HG03103 (cell line): ENCODE measurements around the gene ZDHHC11B.
"Not testable (repeated sequence)": the region's sequence is repeated elsewhere in the genome, so short reads cannot be mapped to it uniquely, and the experiment has no call there.

Experiments used
- ATAC-seq: cut with Tn5 transposase; IDR thresholded peaks from one replicate; pipeline ENCODE4 v1.9.1; 2021; ENCODE audit warnings: low read depth; ENCODE audit not compliant: unreplicated experiment

ZDHHC11B gene

DNA sequence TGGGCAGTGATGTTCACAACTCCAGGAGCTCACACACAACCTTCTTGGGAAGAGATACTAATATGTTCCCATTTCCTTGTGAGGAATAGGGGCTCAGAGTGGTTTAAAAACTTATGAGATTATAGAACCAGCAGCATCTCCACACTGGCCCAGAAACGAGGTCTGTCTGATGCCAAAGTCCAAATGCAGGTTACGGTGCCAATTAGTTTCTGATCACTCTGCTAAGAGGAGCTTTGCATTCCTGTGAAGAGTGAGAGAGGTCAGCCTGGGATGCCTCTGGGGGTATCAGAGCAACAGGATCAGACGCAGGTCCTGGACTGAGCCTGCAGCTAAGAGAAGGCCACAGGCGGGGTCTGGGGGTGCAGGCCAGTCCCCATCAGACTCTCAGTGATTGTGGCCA, 61.2 kb downstream of the ZDHHC11B start:
- not testable (repeated sequence) for ATAC-seq

DNA sequence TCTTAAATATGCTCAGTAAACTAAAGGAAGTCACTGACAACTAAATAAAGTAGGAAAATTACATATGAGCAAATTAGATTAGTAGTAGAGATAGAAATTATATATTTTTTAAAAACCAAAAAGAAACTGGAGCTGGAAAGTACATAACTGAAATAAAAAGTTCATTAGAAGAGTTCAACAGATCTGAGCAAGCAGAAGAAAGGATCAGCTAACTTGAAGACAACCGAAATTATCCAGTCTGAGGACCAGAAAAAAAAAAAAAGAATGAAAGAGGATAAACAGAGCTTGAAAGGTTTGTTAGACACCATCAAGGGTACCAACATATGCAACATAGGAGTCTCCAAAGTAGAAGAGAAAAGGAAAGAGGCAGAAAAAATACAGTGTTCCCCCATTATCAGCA, 65.2 kb downstream of the ZDHHC11B start:
- not testable (repeated sequence) for ATAC-seq

GRCh38 chr5:717143-717542, 67.4 kb downstream of the ZDHHC11B start:
- no peak for ATAC-seq

- ATAC-seq, result not testable (repeated sequence)
These were observed 67.8 kb downstream of the ZDHHC11B start for GRCh38 chr5:716740-717139.

DNA sequence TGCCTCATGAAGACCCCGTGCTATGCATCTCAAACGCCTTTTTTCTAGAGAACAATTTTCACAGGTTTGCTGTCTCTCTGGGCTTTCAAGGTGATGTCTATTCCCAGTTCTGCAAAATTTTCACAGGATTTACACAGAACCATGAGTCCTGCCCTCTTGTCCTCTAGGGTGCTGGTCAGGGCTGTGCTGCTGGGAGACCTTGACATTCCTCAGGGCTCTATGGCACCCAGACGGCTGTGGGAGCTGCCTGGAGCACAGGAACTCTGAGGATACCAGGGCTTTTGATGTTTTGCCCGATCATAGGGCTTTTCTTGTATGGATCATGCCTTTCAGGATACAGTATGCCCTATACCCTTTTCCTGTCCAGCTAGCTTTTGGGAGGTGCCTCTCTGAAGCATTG, 68.9 kb downstream of the ZDHHC11B start:
- ATAC-seq, result not testable (repeated sequence)

DNA sequence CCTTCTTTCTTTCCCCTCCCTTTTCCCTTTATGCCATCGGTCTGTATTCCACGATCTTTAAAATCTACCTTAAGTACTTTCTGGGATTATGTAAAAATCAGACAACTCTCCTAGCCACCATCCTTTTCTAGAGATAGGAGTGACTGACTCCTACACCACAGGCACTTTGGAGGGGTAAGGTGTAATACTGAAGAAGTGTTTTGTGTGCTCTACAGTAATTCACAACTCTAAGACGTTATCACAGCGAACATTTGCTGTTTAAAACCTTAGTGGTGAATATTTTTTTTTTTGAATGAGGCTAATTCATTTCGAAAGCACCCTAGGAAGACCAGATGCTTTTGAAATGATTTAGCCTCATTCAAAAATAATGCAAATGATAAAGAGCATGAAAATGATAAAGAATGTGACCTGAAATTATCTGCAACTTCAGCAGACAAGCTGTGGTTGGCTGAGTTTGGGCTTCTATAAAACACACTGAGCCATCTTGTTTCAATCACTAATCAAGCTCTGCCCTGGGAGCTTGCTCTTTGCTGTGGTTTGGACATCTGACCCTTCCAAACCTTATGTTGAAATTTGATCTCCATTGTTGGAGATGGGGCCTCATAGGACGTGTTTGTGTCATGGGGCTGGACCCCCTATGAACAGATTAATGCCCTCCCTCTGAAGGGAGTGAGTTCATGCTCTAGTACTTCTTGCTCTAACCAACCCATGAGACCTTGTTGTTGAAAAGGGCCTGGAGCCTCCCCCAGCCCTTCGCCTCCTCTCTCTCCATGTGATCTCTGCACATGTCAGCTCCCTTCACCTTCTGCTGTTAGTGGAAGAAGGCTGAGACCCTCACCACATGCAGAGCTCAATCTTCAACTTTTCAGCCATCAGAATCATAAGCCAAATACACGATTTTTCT, 70.1 kb downstream of the ZDHHC11B start:
- not testable (repeated sequence) for ATAC-seq

DNA sequence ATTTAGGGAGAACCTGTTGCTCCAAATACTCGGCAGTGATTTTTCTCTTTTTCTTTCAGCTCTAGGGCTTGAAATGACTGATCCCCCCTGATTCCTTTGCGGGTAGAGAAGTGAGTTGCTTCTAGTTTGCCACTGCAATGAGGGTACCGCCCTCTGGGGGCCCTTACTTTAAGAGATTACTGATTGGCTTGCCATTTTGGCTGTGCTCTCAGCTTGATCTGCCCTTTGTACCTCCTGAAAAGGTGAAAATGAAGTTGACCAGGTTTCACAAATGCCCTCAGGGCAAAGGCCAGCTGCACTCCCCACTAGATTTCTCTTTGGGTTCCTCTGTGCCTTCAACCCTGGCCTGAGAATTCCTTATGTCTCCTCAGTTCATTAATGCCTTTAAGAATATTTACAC, 70.8 kb downstream of the ZDHHC11B start:
- ATAC-seq, result not testable (repeated sequence)

GRCh38 chr5:708848-709517, 75.5 kb downstream of the ZDHHC11B start:
- not testable (repeated sequence) for ATAC-seq

- not testable (repeated sequence) for ATAC-seq
These were observed 76.2 kb downstream of the ZDHHC11B start for GRCh38 chr5:708374-708773.

DNA sequence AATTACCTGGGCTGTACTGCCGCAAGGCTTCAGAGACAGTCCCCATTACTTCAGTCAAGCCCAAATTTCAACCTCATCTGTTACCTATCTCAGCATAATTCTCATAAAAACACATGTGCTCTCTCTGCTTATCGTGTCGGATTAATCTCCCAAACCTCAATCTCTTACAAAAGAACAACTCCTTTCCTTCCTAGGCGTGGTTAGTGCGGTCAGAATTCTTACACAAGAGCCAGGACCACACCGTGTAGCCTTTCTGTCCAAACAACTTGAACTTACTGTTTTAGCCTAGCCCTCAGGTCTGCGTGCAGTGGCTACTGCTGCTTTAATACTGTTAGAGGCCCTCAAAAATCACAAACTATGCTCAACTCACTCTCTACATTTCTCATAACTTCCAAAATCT, 78.4 kb downstream of the ZDHHC11B start:
- not testable (repeated sequence) for ATAC-seq

- not testable (repeated sequence) for ATAC-seq
These were observed 87.5 kb downstream of the ZDHHC11B start for GRCh38 chr5:696753-697702.

- ATAC-seq, result not testable (repeated sequence)
These were observed 88.3 kb downstream of the ZDHHC11B start for GRCh38 chr5:696191-696590.

- not testable (repeated sequence) for ATAC-seq
These were observed 89.1 kb downstream of the ZDHHC11B start for GRCh38 chr5:695475-695874.

DNA sequence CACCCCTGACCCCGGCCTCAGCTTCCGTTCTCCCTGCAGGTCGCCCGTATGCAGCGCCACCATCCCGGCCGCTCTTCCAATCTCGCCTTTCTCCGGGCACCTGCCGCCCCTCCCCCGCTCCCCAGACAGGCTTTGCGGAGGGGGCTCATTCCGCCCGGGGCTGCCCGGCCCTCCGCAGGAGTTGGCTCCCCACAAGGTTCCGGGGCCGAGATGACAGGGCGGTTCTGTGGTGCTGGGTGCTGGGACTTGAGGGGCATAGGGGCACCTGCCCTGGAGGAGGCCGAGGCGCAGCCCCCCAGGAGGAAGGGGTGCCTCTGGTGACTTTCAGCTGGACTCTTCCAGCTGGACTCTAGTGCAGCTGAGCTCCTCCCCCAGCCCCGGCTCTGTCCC, 90.5 kb downstream of the ZDHHC11B start:
- ATAC-seq, result not testable (repeated sequence)

DNA sequence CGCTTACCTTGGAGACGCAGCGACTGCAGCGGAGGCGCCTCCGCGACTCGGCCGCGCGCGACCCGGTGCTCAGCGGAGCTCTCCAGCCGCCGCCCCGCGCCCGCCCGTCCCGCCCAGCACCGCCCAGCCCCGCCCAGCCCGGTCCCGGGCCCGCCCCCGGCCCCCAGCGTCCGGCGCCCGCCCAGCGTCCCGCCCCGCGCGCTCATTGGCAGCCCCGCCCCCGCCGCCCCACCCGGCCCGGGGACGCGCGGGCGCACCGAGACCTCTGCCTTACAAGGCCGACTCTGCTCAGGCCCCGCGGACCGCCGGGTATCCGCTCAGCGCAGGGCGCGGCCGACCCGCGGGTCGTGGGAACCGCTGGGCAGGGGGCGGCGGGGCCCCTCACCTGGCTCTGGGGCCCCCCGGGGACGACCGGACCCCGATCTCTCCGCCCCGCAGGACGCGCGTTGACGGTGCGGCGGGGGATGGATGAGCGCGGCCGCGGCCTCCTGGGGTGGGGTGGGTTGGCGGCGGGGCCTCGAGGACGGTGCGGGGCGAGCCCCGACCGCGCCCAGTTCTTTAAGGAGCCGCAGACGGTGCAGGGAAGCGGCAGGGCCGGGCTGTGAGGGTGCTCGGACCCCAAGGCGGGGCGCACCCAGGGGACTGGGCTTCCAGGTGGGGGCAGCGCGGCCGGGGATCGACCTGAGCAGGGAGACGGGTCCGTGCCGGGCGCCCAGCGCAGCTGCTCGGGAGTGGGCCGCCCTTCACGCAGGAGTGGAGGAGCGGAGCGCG, 91.1 kb downstream of the ZDHHC11B start, which contains the start of gene TPPP:
TPPP (minus strand) TSS at position 82 of the 771 bp plus-strand sequence. CDS start 15,292 bp downstream, outside the sequence.
- ATAC-seq, result peak; percentile 72

DNA sequence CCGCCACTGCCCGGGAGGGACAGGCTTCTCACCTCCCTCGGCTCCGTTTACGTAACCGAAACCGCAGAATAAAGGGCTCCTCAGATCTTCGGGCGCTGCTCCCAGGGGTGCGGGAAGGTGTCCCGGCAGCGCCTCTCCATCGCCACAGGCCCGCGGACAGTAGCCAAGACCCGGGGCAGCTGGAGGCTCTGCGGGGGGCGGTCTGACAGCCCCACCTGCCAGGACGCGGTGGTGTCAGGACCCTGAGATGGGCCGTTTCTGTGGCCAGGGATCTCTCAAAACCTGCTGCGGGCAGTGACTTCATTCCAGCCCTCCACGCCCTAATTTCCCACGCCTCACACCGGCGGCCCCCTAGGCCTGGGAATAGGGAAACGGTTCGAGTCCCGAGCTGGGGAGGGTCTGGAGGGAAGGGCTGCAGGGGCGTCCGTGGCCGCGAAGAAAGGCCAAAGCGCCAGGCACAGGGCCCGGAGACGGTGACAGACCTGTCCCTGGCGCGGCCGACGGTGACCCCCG, 91.9 kb downstream of the ZDHHC11B start:
- ATAC-seq, result not testable (repeated sequence)

DNA sequence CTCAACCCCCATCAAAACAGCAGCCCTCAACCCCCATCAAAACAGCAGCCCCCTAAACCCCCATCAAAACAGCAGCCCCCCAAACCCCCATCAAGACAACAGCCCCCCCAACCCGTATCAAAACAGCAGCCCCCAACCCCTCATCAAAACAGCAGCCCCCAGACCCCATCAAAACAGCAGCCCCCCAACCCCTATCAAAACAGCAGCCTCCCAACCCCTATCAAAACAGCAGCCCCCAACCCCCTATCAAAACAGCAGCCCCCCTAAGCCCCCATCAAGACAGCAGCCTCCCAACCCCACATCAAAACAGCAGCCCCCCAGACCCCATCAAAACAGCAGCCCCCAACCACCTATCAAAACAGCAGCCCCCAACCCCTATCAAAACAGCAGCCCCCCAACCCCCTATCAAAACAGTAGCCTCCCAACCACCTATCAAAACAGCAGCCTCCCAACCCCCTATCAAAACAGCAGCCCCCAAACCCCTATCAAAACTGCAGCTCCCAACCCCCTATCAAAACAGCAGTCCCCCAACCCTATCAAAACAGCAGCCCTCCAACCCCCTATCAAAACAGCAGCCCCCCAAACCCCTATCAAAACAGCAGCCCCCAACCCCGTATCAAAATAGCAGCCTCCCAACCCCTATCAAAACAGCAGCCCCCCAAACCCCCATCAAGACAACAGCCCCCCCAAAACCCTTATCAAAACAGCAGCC, 92.6 kb downstream of the ZDHHC11B start:
- no peak for ATAC-seq

GRCh38 chr5:691049-691448, 93.5 kb downstream of the ZDHHC11B start:
- ATAC-seq, result not testable (repeated sequence)

DNA sequence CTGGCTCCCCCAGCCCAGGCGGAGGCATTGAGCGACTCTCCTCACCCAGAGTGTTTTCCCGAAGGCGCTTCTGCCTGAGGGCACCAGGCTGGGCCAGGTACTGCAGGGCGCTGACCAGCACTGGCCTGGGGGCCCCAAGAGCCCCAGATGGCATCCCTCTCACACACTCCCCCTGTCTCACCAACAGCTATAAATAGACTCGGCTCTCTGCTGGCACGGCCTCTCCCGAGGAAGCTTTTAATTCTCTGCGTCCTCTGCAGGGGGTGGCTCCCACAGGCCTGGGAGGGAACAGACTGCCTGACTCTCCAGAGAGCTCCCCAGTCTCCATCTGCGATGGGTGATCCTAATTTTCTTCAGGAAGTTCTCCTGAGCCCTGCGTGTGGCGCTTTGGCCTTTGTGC, 94.2 kb downstream of the ZDHHC11B start:
- not testable (repeated sequence) for ATAC-seq
